GM12801 (cell line): ENCODE measurements around the gene C16orf46.
A peak's percentile ranks its signal among the peaks of the same experiment; 100 is the strongest.

Source experiments
- TF ChIP-seq, protein P1 (sequence below): IDR thresholded peaks from one replicate; pipeline ENCODE4 v1.5.1; 2011; ENCODE audit warnings: control low read depth; ENCODE audit not compliant: insufficient read length; ENCODE audit errors: extremely low read depth

The C16orf46 gene

DNA sequence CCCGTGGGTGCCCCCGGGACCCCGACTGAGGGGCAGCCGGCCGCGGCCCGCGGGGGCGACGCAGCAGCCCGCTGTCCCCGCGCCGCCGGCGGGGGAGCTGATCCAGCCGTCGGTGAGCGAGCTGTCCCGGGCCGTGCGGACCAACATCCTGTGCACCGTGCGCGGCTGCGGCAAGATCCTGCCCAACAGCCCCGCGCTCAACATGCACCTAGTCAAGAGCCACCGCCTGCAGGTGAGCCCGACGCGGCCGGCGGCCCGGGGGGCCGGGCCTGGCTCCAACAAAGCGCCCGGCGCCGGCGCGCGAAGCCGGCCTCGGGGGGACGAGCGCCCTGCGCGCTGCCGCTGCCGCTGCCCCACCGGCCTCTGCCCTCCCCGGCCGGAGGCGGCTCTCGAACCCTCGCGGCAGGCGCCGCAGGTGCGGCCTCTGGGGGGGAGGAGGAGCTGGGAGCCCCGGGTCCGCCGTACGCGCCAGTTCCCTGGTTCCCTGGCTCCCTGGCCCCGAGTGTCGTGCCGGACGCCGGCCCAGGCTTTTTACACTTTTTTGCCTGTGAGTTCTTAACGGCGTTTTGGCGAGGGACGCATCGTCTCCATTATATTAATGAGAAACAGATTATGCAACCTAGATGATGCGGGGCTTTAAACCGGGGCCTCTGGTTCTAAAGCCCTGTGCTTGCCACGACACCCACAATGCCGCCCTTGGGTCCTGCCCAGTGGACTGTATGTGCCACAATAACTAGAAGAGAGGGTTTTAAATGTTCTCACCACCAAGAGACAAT is 40.9 kb downstream of the C16orf46 start:
- TF ChIP-seq, protein P1, sequence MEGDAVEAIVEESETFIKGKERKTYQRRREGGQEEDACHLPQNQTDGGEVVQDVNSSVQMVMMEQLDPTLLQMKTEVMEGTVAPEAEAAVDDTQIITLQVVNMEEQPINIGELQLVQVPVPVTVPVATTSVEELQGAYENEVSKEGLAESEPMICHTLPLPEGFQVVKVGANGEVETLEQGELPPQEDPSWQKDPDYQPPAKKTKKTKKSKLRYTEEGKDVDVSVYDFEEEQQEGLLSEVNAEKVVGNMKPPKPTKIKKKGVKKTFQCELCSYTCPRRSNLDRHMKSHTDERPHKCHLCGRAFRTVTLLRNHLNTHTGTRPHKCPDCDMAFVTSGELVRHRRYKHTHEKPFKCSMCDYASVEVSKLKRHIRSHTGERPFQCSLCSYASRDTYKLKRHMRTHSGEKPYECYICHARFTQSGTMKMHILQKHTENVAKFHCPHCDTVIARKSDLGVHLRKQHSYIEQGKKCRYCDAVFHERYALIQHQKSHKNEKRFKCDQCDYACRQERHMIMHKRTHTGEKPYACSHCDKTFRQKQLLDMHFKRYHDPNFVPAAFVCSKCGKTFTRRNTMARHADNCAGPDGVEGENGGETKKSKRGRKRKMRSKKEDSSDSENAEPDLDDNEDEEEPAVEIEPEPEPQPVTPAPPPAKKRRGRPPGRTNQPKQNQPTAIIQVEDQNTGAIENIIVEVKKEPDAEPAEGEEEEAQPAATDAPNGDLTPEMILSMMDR: no peak

- TF ChIP-seq, protein P1: peak; percentile 60
Measured at GRCh38 chr16:81035398-81035974, 41.6 kb downstream of the C16orf46 start, which contains the start of gene ATMIN. Gene ATMIN (plus strand): TSS chr16:81035842. CDS start chr16:81035871, 29 bp downstream.

- TF ChIP-seq, protein P1: no peak
Measured at GRCh38 chr16:81029930-81030604, 47.0 kb downstream of the C16orf46 start.

GRCh38 chr16:81026429-81026828 is 50.6 kb downstream of the C16orf46 start:
- TF ChIP-seq, protein P1: no peak

DNA sequence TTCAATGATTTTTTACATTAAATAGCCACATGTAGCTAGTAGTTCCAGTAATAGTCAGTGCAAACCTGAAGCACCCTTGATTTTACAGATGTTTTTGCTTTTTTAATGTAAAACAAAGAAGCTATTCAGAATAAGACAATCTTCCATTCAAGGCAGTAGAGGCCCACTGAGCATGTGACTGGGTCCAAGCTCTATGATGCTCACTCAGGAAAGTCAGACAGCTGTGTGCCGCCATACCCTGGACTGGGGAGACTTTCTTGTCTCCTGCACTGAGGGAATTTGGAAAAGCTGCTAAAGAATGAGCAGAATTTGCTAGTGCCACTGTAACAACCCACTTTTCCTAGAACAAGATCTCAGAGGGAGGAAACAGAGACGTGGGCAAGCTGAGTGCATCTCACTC is 58.5 kb downstream of the C16orf46 start:
- TF ChIP-seq, protein P1: no peak

GRCh38 chr16:81014672-81015071 is 62.4 kb downstream of the C16orf46 start:
- TF ChIP-seq, protein P1: no peak

DNA sequence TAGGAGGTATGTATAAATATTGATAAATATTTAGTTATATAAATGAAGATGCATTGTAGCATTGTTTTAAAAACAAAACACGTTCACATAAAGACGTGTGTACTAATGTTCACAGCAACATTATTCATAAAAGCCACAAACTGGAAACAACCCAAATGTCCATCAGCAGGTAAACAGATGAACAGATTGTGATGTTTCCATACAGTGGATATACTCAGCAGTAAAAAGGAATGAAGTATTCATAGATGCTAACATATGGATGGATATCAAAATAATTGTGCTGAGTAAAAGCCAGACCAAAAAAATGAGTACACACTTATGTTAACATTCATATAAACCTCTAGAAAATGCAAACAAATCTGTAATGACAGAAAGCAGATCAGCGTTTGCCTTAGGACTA is 64.1 kb downstream of the C16orf46 start:
- TF ChIP-seq, protein P1: no peak
